Measurements from ENCODE around the gene ZFR.

GRCh38 chr5:32388432-32389129 lies 56.0 kb downstream of the ZFR start:
- no peak for TF ChIP-seq POLR2A (IDR thresholded peaks at IDR 0.05)
- no peak for TF ChIP-seq CTCF (IDR thresholded peaks at IDR 0.05)
- no peak for TF ChIP-seq POLR2AphosphoS5 (IDR thresholded peaks at IDR 0.05)
- no peak for TF ChIP-seq EP300 (IDR thresholded peaks at IDR 0.05)
